GM19452 (cell line): Measurements from ENCODE around the gene MYO10.
A peak's percentile ranks its signal among the peaks of the same experiment; 100 is the strongest.
"Not testable (repeated sequence)": the region's sequence is repeated elsewhere in the genome, so short reads cannot be mapped to it uniquely, and the experiment has no call there.

Experiments used
- ATAC-seq: cut with Tn5 transposase; IDR thresholded peaks from one replicate; pipeline ENCODE4 v1.9.1; 2021; ENCODE audit not compliant: unreplicated experiment

MYO10 gene

GRCh38 chr5:16721151-16722096 lies 214.7 kb downstream of the MYO10 start:
- ATAC-seq = no peak

GRCh38 chr5:16718036-16718435 lies 218.1 kb downstream of the MYO10 start:
- not testable (repeated sequence) for ATAC-seq

- no peak for ATAC-seq
Observed at GRCh38 chr5:16713386-16713928, 222.6 kb downstream of the MYO10 start.

- no peak for ATAC-seq
Observed at GRCh38 chr5:16712620-16713019, 223.5 kb downstream of the MYO10 start.

GRCh38 chr5:16712178-16712577 lies 223.9 kb downstream of the MYO10 start:
- ATAC-seq = no peak

- no peak for ATAC-seq
Observed at GRCh38 chr5:16709691-16710433, 226.2 kb downstream of the MYO10 start.

- ATAC-seq = no peak
Observed at GRCh38 chr5:16707869-16708192, 228.3 kb downstream of the MYO10 start.

GRCh38 chr5:16707168-16707868 lies 228.8 kb downstream of the MYO10 start:
- ATAC-seq = no peak

- ATAC-seq = no peak
Observed at GRCh38 chr5:16704945-16705344, 231.1 kb downstream of the MYO10 start.

- ATAC-seq = no peak
Observed at GRCh38 chr5:16702964-16703363, 233.1 kb downstream of the MYO10 start.

- ATAC-seq = no peak
Observed at GRCh38 chr5:16701134-16702099, 234.7 kb downstream of the MYO10 start.

- ATAC-seq = no peak
Observed at GRCh38 chr5:16700081-16700480, 236.0 kb downstream of the MYO10 start.

GRCh38 chr5:16695779-16696178 lies 240.3 kb downstream of the MYO10 start:
- no peak for ATAC-seq

GRCh38 chr5:16693879-16694278 lies 242.2 kb downstream of the MYO10 start:
- ATAC-seq = no peak

- ATAC-seq = no peak
Observed at GRCh38 chr5:16691731-16692130, 244.4 kb downstream of the MYO10 start.

GRCh38 chr5:16690243-16690852 lies 245.7 kb downstream of the MYO10 start:
- peak; percentile 86 for ATAC-seq

GRCh38 chr5:16687898-16688297 lies 248.2 kb downstream of the MYO10 start:
- no peak for ATAC-seq

GRCh38 chr5:16685069-16685468 lies 251.0 kb downstream of the MYO10 start:
- no peak for ATAC-seq

GRCh38 chr5:16681876-16682275 lies 254.2 kb downstream of the MYO10 start:
- no peak for ATAC-seq

GRCh38 chr5:16679863-16680262 lies 256.2 kb downstream of the MYO10 start:
- ATAC-seq = no peak
